ENCODE results near the gene KLHL11. TPM values are rescaled to one million over a fixed set of nuclear protein-coding genes. Genes with fewer than 3 reads are reported as not detected.

KLHL11 gene, protein sequence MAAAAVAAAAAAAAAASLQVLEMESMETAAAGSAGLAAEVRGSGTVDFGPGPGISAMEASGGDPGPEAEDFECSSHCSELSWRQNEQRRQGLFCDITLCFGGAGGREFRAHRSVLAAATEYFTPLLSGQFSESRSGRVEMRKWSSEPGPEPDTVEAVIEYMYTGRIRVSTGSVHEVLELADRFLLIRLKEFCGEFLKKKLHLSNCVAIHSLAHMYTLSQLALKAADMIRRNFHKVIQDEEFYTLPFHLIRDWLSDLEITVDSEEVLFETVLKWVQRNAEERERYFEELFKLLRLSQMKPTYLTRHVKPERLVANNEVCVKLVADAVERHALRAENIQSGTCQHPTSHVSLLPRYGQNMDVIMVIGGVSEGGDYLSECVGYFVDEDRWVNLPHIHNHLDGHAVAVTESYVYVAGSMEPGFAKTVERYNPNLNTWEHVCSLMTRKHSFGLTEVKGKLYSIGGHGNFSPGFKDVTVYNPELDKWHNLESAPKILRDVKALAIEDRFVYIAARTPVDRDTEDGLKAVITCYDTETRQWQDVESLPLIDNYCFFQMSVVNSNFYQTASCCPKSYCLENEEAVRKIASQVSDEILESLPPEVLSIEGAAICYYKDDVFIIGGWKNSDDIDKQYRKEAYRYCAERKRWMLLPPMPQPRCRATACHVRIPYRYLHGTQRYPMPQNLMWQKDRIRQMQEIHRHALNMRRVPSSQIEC
- total RNA-seq, result 10 to 100 TPM; 13.6 to 14.8 TPM

DNA sequence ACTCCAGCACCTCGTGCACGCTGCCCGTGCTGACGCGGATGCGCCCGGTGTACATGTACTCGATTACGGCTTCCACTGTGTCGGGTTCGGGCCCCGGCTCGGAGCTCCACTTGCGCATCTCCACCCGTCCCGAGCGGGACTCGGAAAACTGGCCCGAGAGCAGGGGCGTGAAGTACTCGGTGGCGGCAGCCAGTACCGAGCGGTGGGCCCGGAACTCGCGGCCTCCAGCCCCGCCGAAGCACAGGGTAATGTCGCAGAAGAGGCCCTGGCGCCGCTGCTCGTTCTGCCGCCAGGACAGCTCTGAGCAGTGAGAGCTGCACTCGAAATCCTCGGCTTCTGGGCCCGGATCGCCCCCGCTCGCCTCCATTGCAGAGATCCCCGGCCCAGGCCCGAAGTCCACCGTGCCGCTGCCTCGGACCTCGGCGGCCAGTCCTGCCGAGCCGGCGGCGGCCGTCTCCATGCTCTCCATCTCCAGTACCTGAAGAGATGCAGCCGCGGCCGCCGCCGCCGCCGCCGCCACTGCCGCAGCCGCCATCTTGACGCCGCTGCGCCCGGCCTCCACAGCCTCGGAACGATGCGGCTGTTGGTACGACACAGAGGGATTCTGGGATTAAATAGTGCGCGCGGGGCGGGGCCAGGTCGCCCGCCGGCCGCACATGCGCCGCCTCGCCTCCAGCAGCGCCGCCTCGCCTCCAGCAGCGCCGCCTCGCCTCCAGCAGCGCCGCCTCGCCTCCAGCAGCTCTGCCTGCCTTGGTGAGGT is at the start of gene KLHL11:
Gene KLHL11, minus strand, starts transcription at position 588 of the 760 bp plus-strand sequence. Its CDS starts 53 bp downstream, at position 535.
- POLR2A ChIA-PET, result interaction anchor here (0.6 to 1.8 kb wide), 16 partner anchors 9 to 200 kb away, joined by 3 to 7 read pairs (median 4); partner anchors contain the start of genes DNAJC7, EIF1 and P3H4
- Mint-ChIP-seq H3K4me3 (no peak within 1 kb of the TSS), H3K4me1 (peaks cover 22% of the 10 kb centered on the region), H3K27me3 (no peaks in the 10 kb centered on the region), H3K36me3 (peaks cover 14% of the 10 kb centered on the region), H3K27ac (peak within 1 kb of the TSS; percentile 86), H3K9me3 (no peaks in the 10 kb centered on the region)
- ATAC-seq (ENCODE audit: low read depth) (peak; percentile 91), DNase-seq (peak; percentile 91)

GRCh38 chr17:41915020-41915419 is 49.8 kb upstream of the KLHL11 start:
- Mint-ChIP-seq H3K4me1 (peaks cover 32% of the 10 kb centered on the region), H3K27me3 (no peaks in the 10 kb centered on the region), H3K9me3 (no peaks in the 10 kb centered on the region), H3K27ac (no peak overlapping the region), H3K36me3 (peaks cover 5% of the 10 kb centered on the region), H3K4me3 (no peak overlapping the region)
- DNase-seq, result no peak
- POLR2A ChIA-PET, result interaction anchor here (0.9 kb wide), 1 partner anchor 15 kb away, joined by 3 read pairs; no protein-coding TSS in a partner anchor
- ATAC-seq (ENCODE audit: low read depth), result no peak

DNA sequence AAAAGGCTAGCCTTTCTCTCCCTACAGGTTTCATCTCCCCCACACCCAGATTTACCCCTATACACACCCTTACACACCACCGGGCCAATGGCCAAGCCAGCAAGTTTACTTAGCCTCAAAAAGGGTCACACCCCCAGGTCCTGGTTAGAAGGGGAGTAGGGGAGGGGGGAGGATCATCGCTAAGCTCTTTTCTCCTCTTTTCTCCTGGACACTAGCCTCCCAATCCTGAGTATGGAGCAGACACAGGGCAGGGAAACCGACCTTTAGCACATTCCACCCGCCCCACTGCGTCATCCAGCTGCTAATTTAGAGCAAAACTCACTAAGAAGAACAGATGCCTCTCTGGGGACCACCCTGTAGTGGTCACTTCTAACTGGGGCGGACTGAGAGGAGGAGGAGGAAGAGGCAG is 49.1 kb upstream of the KLHL11 start:
- ATAC-seq (ENCODE audit: low read depth) (no peak), DNase-seq (no peak)
- no peak overlapping the region for H3K4me3 Mint-ChIP-seq
- POLR2A ChIA-PET, result interaction anchor here (1.2 kb wide), 1 partner anchor 19 kb away, joined by 4 read pairs; no protein-coding TSS in a partner anchor
- peaks cover 5% of the 10 kb centered on the region for H3K36me3 Mint-ChIP-seq
- H3K27ac Mint-ChIP-seq, result no peak overlapping the region
- no peaks in the 10 kb centered on the region for H3K27me3 Mint-ChIP-seq
- no peaks in the 10 kb centered on the region for H3K9me3 Mint-ChIP-seq
- H3K4me1 Mint-ChIP-seq, result peaks cover 31% of the 10 kb centered on the region

DNA sequence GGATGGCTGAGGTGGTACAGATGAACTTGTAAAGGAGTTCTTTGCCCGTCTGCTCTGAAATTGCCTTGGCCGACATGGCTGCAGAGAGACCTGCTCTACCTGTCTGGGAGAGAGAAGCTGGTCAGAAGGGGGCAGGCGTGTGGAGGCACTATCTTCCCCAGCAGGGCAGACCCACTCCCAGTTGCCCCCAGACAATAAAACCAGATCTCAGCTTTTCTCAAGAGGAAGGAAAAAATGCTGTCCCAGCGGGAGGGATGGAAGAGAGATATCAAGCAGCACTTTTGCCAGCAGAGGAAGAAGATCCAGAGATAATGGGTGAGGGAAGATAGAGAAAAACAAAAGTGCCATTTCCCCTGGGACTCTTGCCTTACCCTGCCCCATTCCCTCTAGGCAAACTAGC is 48.6 kb upstream of the KLHL11 start:
- DNase-seq (no peak), ATAC-seq (ENCODE audit: low read depth) (no peak)
- Mint-ChIP-seq H3K9me3 (no peaks in the 10 kb centered on the region), H3K4me3 (no peak overlapping the region), H3K36me3 (peaks cover 5% of the 10 kb centered on the region), H3K4me1 (peaks cover 31% of the 10 kb centered on the region), H3K27ac (no peak overlapping the region), H3K27me3 (no peaks in the 10 kb centered on the region)
- POLR2A ChIA-PET, result interaction anchor here (1.2 kb wide), 1 partner anchor 19 kb away, joined by 4 read pairs; no protein-coding TSS in a partner anchor

GRCh38 chr17:41912925-41913324 is 47.7 kb upstream of the KLHL11 start:
- DNase-seq (no peak), ATAC-seq (ENCODE audit: low read depth) (no peak)
- no peak overlapping the region for H3K4me3 Mint-ChIP-seq
- POLR2A ChIA-PET, result no interaction called here
- peaks cover 31% of the 10 kb centered on the region for H3K4me1 Mint-ChIP-seq
- no peak overlapping the region for H3K27ac Mint-ChIP-seq
- no peaks in the 10 kb centered on the region for H3K9me3 Mint-ChIP-seq
- H3K36me3 Mint-ChIP-seq, result peaks cover 7% of the 10 kb centered on the region
- H3K27me3 Mint-ChIP-seq, result no peaks in the 10 kb centered on the region

DNA sequence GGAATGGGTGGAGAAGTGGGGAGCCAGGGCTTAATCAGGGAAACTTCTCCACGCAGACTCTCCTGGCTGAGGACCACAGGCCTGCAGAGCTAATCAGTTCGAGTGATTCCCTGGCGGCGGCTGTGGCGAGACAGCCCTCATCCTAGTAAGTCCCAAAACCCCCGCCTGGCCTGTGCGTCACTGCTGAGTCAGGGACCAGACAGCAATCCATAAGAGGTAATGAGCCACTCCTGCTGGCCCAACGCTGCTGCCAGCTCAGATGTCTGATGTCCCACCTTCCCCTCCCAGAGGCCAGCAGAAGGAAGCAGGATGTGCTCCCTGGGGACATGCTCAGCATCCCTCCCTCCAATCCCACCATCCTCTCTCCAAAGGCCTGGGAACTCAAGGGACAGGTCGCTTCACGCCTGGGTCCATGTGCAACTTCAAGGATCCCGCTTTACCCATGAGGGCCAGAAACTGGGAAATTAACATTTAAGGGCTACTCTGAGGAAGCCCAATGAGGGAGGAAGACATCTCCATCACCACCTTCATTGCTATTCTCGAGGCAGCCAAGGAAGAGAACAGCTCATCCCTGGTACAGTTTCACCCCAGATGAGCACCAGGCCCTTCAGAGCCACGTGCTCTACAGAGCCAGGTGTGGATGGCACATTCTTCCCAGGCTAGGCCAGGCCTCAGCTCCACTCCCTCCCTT is 45.6 kb upstream of the KLHL11 start:
- POLR2A ChIA-PET, result interaction anchor here (1.0 kb wide), 1 partner anchor 8 kb away, joined by 3 read pairs; the partner anchor contains the start of gene ACLY
- Mint-ChIP-seq H3K27me3 (no peaks in the 10 kb centered on the region), H3K4me1 (peaks cover 19% of the 10 kb centered on the region), H3K9me3 (no peaks in the 10 kb centered on the region), H3K36me3 (peaks cover 9% of the 10 kb centered on the region), H3K27ac (no peak overlapping the region), H3K4me3 (no peak overlapping the region)
- DNase-seq, result no peak
- ATAC-seq (ENCODE audit: low read depth), result no peak

DNA sequence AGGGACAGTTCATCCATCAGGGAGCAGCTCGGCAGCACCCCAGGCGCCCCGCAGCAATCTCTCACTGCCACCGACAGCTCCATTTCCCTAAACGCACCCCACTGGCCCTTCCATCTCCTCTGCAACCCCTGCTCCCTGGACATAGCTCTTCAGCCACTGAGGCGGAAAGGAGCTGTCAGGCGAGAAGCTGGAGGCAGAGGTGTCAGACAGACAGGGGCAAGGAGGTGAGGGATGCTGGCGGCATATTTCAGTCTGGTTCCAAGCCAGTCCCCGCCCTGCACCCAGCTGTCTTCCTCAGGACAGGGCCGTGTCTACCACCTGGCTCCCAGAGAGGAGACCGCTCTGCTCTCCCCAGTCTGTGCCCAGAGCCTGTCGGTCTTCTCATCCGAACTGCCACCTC is 43.9 kb upstream of the KLHL11 start:
- Mint-ChIP-seq H3K27ac (no peak overlapping the region), H3K9me3 (no peaks in the 10 kb centered on the region), H3K4me1 (peaks cover 8% of the 10 kb centered on the region), H3K27me3 (no peaks in the 10 kb centered on the region), H3K36me3 (peaks cover 6% of the 10 kb centered on the region), H3K4me3 (no peak overlapping the region)
- ATAC-seq (ENCODE audit: low read depth), result no peak
- DNase-seq, result no peak
- POLR2A ChIA-PET, result interaction anchor here (1.4 kb wide), 1 partner anchor 24 kb away, joined by 4 read pairs; no protein-coding TSS in a partner anchor

- Mint-ChIP-seq H3K27ac (no peak overlapping the region), H3K27me3 (no peaks in the 10 kb centered on the region), H3K9me3 (no peaks in the 10 kb centered on the region), H3K36me3 (peaks cover 9% of the 10 kb centered on the region), H3K4me3 (no peak overlapping the region), H3K4me1 (peaks cover 3% of the 10 kb centered on the region)
- DNase-seq (no peak), ATAC-seq (ENCODE audit: low read depth) (no peak)
- POLR2A ChIA-PET, result interaction anchor here (0.6 to 1.4 kb wide), 2 partner anchors 25 to 58 kb away, joined by 3 to 4 read pairs; no protein-coding TSS in a partner anchor
Measured at GRCh38 chr17:41907633-41908539, 42.7 kb upstream of the KLHL11 start.

DNA sequence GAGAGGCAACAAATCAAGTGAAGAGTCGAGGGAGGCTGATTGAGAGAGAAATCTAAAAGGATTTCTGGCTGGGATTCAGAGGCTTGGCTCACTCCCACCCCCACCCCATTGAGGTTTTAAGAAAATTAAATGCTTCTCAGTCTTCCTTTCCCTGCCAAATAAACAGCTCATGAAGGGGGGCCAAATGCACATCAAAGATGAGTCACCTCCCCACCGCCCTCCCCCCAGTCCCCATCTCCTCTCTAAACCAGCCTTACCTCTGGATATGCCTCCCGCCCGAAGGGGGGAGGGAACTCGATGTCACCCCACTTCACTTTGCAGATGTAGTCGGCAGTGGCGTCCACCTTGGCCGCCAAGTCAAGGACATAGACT is 41.9 kb upstream of the KLHL11 start:
- no peak for DNase-seq
- no peaks in the 10 kb centered on the region for H3K27me3 Mint-ChIP-seq
- H3K4me3 Mint-ChIP-seq, result no peak overlapping the region
- H3K36me3 Mint-ChIP-seq, result peaks cover 10% of the 10 kb centered on the region
- POLR2A ChIA-PET, result interaction anchor here (0.6 kb wide), 1 partner anchor 58 kb away, joined by 3 read pairs; no protein-coding TSS in a partner anchor
- ATAC-seq (ENCODE audit: low read depth), result no peak
- no peak overlapping the region for H3K27ac Mint-ChIP-seq
- no peaks in the 10 kb centered on the region for H3K4me1 Mint-ChIP-seq
- no peaks in the 10 kb centered on the region for H3K9me3 Mint-ChIP-seq

DNA sequence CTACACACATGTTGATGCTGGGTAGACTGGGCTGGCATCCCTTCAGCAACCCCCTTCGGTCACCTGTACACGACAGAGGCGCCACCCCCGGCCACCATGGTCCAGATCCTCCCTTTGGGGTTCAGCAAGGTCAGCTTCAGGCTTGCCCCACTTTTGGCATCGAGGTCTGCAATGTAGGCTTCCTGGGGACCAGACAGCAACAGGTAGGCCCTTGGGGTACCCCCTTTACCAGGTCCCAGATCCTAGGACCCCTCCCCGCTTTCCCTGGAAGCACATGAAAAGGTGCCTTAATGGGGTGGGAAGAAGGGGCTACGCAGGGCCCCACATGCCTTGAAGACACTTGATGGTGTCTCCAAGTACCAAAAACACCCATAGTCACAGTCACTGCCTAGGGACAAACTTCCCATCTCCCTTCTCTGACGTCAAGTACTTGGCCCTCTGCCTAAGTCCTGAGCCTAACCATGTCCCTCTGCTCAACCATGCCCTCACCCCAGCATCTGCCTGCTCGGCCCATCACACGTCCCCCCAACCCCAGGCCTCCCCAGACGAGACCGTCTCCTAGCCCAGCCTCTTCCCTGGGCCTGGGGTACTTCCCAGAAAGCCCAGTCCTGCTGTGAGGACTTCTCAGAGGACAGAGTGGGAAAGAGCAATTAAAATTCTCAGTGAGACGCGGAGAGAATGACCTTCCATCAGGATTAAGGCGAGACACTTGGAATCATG is 41.4 kb upstream of the KLHL11 start:
- Mint-ChIP-seq H3K27ac (no peak overlapping the region), H3K4me1 (no peaks in the 10 kb centered on the region), H3K36me3 (peaks cover 14% of the 10 kb centered on the region), H3K4me3 (no peak overlapping the region), H3K27me3 (no peaks in the 10 kb centered on the region), H3K9me3 (no peaks in the 10 kb centered on the region)
- POLR2A ChIA-PET, result no interaction called here
- DNase-seq (no peak), ATAC-seq (ENCODE audit: low read depth) (no peak)

DNA sequence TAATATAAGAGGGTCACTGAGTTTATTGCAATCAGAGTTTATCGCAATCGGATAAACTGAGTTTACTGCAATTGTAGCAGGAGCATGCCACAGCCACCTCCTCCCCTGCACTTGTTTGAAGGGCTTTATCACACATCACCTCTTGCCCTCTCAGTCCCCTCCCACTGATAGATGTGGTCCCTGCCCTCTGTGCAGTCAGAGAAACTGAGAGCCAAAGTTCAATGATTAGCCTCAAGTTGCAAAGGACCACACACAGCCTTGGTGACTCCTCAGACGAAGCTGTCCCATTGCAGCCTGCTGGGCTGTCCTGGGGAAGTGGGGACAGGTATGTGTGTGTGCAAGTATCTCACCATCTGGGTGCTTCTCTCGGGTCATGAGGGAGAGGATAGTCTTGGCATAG is 39.9 kb upstream of the KLHL11 start:
- ATAC-seq (ENCODE audit: low read depth) (no peak), DNase-seq (no peak)
- no peaks in the 10 kb centered on the region for H3K9me3 Mint-ChIP-seq
- H3K27ac Mint-ChIP-seq, result no peak overlapping the region
- H3K4me3 Mint-ChIP-seq, result no peak overlapping the region
- POLR2A ChIA-PET, result no interaction called here
- no peaks in the 10 kb centered on the region for H3K4me1 Mint-ChIP-seq
- H3K36me3 Mint-ChIP-seq, result peaks cover 22% of the 10 kb centered on the region
- no peaks in the 10 kb centered on the region for H3K27me3 Mint-ChIP-seq
